ENCODE data around the gene PTP4A1. TPM values are rescaled to one million over a fixed set of nuclear protein-coding genes. Genes with fewer than 3 reads are reported as not detected.

Gene PTP4A1
- total RNA-seq, 4 donors from 2014 or later: 27.7 to 54.5 (median 39.7) TPM

GRCh38 chr6:63527658-63528514 lies 44.4 kb upstream of the PTP4A1 start:
- WGBS, 2 donors (ENCODE audit: low coverage in 1 of 2): 56 to 71% methylated on average over 4 to 5 of the region's 6 CpGs
- TF ChIP-seq POLR2A (IDR thresholded peaks at IDR 0.05) (no peak), POLR2AphosphoS5 (IDR thresholded peaks at IDR 0.05) (peak; percentile 78)
- peak; percentile 48 for ATAC-seq
- Histone ChIP-seq H3K4me3 (no peak overlapping the region), H3K27me3 (no peaks in the 10 kb centered on the region), H3K27ac (no peak overlapping the region), H3K4me1 (peaks cover 0 to 7% (median 0%) of the 10 kb centered on the region in 3 donors), H3K36me3 (no peaks in the 10 kb centered on the region), H3K9me3 (no peaks in the 10 kb centered on the region)

- no peaks in the 10 kb centered on the region for H3K9me3 ChIP-seq
- no peak overlapping the region for H3K27ac ChIP-seq
- 62 to 66% methylated on average over 3 to 4 of the region's 4 CpGs for WGBS, 2 donors (ENCODE audit: low coverage in 1 of 2)
- ATAC-seq: no peak
- H3K27me3 ChIP-seq: no peaks in the 10 kb centered on the region
- TF ChIP-seq, protein P1, sequence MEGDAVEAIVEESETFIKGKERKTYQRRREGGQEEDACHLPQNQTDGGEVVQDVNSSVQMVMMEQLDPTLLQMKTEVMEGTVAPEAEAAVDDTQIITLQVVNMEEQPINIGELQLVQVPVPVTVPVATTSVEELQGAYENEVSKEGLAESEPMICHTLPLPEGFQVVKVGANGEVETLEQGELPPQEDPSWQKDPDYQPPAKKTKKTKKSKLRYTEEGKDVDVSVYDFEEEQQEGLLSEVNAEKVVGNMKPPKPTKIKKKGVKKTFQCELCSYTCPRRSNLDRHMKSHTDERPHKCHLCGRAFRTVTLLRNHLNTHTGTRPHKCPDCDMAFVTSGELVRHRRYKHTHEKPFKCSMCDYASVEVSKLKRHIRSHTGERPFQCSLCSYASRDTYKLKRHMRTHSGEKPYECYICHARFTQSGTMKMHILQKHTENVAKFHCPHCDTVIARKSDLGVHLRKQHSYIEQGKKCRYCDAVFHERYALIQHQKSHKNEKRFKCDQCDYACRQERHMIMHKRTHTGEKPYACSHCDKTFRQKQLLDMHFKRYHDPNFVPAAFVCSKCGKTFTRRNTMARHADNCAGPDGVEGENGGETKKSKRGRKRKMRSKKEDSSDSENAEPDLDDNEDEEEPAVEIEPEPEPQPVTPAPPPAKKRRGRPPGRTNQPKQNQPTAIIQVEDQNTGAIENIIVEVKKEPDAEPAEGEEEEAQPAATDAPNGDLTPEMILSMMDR (IDR thresholded peaks at IDR 0.05): no peak
- TF ChIP-seq EP300 (IDR thresholded peaks at IDR 0.05) (no peak), POLR2AphosphoS5 (IDR thresholded peaks at IDR 0.05) (no peak), POLR2A (IDR thresholded peaks at IDR 0.05) (no peak)
- peaks cover 0 to 7% (median 0%) of the 10 kb centered on the region in 3 donors for H3K4me1 ChIP-seq
- no peak overlapping the region for H3K4me3 ChIP-seq
- H3K36me3 ChIP-seq: no peaks in the 10 kb centered on the region
Measured at GRCh38 chr6:63529498-63529897, 42.8 kb upstream of the PTP4A1 start.

GRCh38 chr6:63530182-63530581 lies 42.1 kb upstream of the PTP4A1 start:
- 70 to 89% methylated on average over 3 of the region's 3 CpGs for WGBS, 2 donors (ENCODE audit: low coverage in 1 of 2)
- H3K4me3 ChIP-seq: no peak overlapping the region
- H3K36me3 ChIP-seq: no peaks in the 10 kb centered on the region
- H3K4me1 ChIP-seq: peaks cover 0 to 7% (median 0%) of the 10 kb centered on the region in 3 donors
- no peaks in the 10 kb centered on the region for H3K27me3 ChIP-seq
- no peaks in the 10 kb centered on the region for H3K9me3 ChIP-seq
- H3K27ac ChIP-seq: no peak overlapping the region
- TF ChIP-seq POLR2A (IDR thresholded peaks at IDR 0.05) (no peak), POLR2AphosphoS5 (IDR thresholded peaks at IDR 0.05) (no peak), EP300 (IDR thresholded peaks at IDR 0.05) (no peak)
- TF ChIP-seq, protein P1 (IDR thresholded peaks at IDR 0.05): no peak
- ATAC-seq: no peak

DNA sequence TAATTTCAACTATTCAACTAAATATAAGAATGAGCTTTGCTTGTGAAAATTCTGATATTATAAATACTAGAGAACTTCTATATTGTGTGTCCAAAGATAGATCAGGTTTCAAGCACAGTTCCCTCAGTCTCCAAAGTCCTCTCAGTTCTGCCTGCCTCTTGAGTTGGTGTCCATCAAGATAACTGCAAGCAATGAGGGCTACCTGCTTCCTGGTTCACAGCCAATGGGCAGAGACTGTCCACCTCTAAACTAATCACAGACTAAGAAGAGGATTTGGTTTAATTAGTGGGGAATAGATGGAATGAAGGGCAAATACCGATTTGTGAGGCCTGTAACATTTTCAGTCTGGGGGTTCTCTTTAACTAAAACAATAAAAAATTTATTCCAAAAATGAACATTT lies 41.3 kb upstream of the PTP4A1 start:
- Histone ChIP-seq H3K9me3 (no peaks in the 10 kb centered on the region), H3K27me3 (no peaks in the 10 kb centered on the region), H3K4me3 (no peak overlapping the region), H3K27ac (no peak overlapping the region), H3K36me3 (no peaks in the 10 kb centered on the region), H3K4me1 (peaks cover 0 to 7% (median 0%) of the 10 kb centered on the region in 3 donors)
- TF ChIP-seq EP300 (IDR thresholded peaks at IDR 0.05) (no peak), POLR2AphosphoS5 (IDR thresholded peaks at IDR 0.05) (no peak), POLR2A (IDR thresholded peaks at IDR 0.05) (no peak)
- TF ChIP-seq, protein P1 (IDR thresholded peaks at IDR 0.05): no peak
- WGBS, 2 donors (ENCODE audit: low coverage in 1 of 2): 88 to 100% methylated on average over 1 of the region's 1 CpG
- ATAC-seq: no peak

DNA sequence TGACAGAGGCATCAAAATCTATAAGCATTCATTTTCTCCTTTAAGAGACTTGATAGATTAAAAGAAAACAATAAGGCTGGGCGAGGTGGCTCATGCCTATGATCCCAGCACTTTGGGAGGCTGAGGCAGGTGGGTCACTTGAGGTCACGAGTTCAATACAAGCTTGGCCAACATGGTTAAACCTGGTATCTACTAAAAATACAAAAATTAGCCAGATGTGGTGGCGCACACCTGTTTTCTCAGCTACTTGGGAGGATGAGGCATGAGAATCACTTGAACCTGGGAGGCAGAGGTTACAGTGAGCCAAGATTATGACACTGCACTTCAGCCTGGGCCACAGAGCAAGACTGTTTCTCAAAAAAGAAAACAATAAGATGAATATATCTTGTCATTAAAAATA lies 39.3 kb upstream of the PTP4A1 start:
- Histone ChIP-seq H3K4me3 (no peak overlapping the region), H3K4me1 (peaks cover 0 to under 1% (median 0%) of the 10 kb centered on the region in 3 donors), H3K9me3 (no peaks in the 10 kb centered on the region), H3K27ac (no peak overlapping the region), H3K27me3 (no peaks in the 10 kb centered on the region), H3K36me3 (no peaks in the 10 kb centered on the region)
- ATAC-seq: no peak
- 67 to 79% methylated on average over 1 to 3 of the region's 3 CpGs for WGBS, 2 donors (ENCODE audit: low coverage in 1 of 2)
- TF ChIP-seq, protein P1 (IDR thresholded peaks at IDR 0.05): no peak
- TF ChIP-seq EP300 (IDR thresholded peaks at IDR 0.05) (no peak), POLR2AphosphoS5 (IDR thresholded peaks at IDR 0.05) (no peak), POLR2A (IDR thresholded peaks at IDR 0.05) (no peak)

Data from gastroesophageal sphincter (tissue), 4 donors.